ENCODE results near the gene CRPPA. TPM values are rescaled to one million over a fixed set of nuclear protein-coding genes. Genes with fewer than 3 reads are reported as not detected.
A peak's percentile ranks its signal among the peaks of the same experiment; 100 is the strongest.

The CRPPA gene
- total and polyA plus RNA-seq, 2 of the 4 experiments (the other 2 are of a cell fraction): 0.67 to 1.3 TPM

DNA sequence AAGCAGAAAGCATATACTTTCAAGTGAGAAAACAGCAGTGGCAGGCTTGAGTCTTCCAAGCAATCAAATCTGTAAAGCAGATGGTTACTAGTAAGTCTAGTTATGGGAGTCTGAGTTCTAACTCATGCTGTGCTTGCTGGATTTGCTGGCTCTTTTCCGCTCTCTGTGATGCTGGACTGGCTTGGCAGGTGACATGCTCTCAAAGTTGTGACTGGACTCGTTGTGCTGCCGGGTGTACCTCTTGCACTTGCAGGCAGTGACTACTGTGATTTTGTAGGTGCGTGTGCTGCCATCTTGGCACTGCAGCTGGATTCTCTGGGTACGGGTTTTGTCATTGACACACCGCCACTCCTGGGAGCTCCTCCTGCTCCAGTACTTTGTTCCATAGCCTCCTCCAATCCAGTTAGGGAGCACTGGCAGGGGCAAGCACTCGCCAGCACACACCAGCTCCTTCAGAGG is 41.1 kb upstream of the CRPPA start:
- DNase-seq (no peak), ATAC-seq (ENCODE audit: low read depth) (no peak)
- CTCF ChIA-PET: interaction anchor here (0.9 to 1.3 kb wide), 2 partner anchors 7 to 9 kb away, joined by 3 to 4 read pairs; no protein-coding TSS in a partner anchor
- Histone ChIP-seq H2AFZ (replicated peaks; ENCODE audit: low read length, poor library complexity) (peak overlapping the region; percentile 37), H2AK9ac (replicated peaks; ENCODE audit: low read depth, low read length, poor library complexity) (no peak overlapping the region), H3K14ac (replicated peaks; ENCODE audit: low read depth, low read length) (no peak overlapping the region), H2BK20ac (ENCODE audit: low read depth, low read length) (no peak overlapping the region), H2BK5ac (ENCODE audit: low read depth, low read length, poor library complexity, severe bottlenecking) (no peak overlapping the region), H4K5ac (ENCODE audit: low read depth, low read length) (no peak overlapping the region), H3K9me3 (ENCODE audit: control insufficient read depth, insufficient read depth, low read length) (no peaks in the 10 kb centered on the region), H2AK5ac (ENCODE audit: low read depth, low read length) (no peak overlapping the region), H4K8ac (ENCODE audit: low read depth in 2 of 2, low read length in 2 of 2) (no peak overlapping the region), H3K27ac (ENCODE audit: insufficient read depth, low read length) (no peak overlapping the region), H3K9ac (ENCODE audit: low read depth, low read length) (no peak overlapping the region), H3K9me1 (ENCODE audit: insufficient read depth, low read length) (no peaks in the 10 kb centered on the region), H3K27me3 (ENCODE audit: control insufficient read depth, insufficient read depth, low read length) (peaks cover 6% of the 10 kb centered on the region), H3K36me3 (ENCODE audit: control insufficient read depth, insufficient read depth, low read length) (no peaks in the 10 kb centered on the region), H2BK120ac (ENCODE audit: low read depth, low read length) (no peak overlapping the region), H3K18ac (ENCODE audit: low read depth, low read length) (no peak overlapping the region), H3K4me2 (ENCODE audit: low read depth, low read length) (no peak overlapping the region), H3K4me1 (ENCODE audit: control insufficient read depth, insufficient read depth, low read length) (no peaks in the 10 kb centered on the region), H3K56ac (ENCODE audit: extremely low read depth, insufficient read depth, low read length) (no peak overlapping the region), H4K20me1 (ENCODE audit: insufficient read depth, low read length) (no peaks in the 10 kb centered on the region), H3K4ac (ENCODE audit: low read depth, low read length) (no peak overlapping the region), H3K79me1 (ENCODE audit: low read depth in 1 of 2, low read length in 2 of 2) (no peaks in the 10 kb centered on the region), H3K4me3 (ENCODE audit: insufficient read depth, low read depth, low read length) (no peak overlapping the region), H4K91ac (ENCODE audit: insufficient read depth, low read depth, low read length) (no peak overlapping the region), H2BK15ac (ENCODE audit: low read depth, low read length) (no peak overlapping the region), H3K23ac (ENCODE audit: low read depth, low read length) (no peak overlapping the region)
- POLR2A ChIA-PET (ENCODE audit: unreplicated experiment): interaction anchor here (0.7 kb wide), 1 partner anchor 313 kb away, joined by 3 read pairs; no protein-coding TSS in a partner anchor
- in situ Hi-C loops (cut with MboI; ENCODE audit: low sequenced_read_pairs): no loop called here
- 97% methylated on average over 5 of the region's 7 CpGs; no CpG with 5 or more reads in 1 of the 2 experiments for WGBS, 2 experiments (ENCODE audit: extremely low coverage in 2 of 2, insufficient read length in 1 of 2)
- dilution Hi-C loops (cut with HindIII; ENCODE audit: low sequenced_read_pairs, unreplicated experiment): no loop called here
- BruUV-seq (replicated peaks): no TSS peak
- intact Hi-C loops (cut with micrococcal nuclease): no loop called here
- TF ChIP-seq, protein P1, sequence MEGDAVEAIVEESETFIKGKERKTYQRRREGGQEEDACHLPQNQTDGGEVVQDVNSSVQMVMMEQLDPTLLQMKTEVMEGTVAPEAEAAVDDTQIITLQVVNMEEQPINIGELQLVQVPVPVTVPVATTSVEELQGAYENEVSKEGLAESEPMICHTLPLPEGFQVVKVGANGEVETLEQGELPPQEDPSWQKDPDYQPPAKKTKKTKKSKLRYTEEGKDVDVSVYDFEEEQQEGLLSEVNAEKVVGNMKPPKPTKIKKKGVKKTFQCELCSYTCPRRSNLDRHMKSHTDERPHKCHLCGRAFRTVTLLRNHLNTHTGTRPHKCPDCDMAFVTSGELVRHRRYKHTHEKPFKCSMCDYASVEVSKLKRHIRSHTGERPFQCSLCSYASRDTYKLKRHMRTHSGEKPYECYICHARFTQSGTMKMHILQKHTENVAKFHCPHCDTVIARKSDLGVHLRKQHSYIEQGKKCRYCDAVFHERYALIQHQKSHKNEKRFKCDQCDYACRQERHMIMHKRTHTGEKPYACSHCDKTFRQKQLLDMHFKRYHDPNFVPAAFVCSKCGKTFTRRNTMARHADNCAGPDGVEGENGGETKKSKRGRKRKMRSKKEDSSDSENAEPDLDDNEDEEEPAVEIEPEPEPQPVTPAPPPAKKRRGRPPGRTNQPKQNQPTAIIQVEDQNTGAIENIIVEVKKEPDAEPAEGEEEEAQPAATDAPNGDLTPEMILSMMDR (conservative IDR thresholded peaks at IDR 0.05; ENCODE audit: low read depth, low read length): no peak
- no peak for TF ChIP-seq CEBPB (IDR thresholded peaks at IDR 0.05; ENCODE audit: low read depth, low read length)
- TF ChIP-seq NFE2L2 (IDR thresholded peaks at IDR 0.05; ENCODE audit: low read depth, low read length): no peak
- TF ChIP-seq SMC3 (IDR thresholded peaks at IDR 0.05; ENCODE audit: low read depth, low read length): no peak
- no peak for TF ChIP-seq FOS (IDR thresholded peaks at IDR 0.05; ENCODE audit: low read depth, low read length)
- no peak for TF ChIP-seq POLR2A (IDR thresholded peaks at IDR 0.05; ENCODE audit: low read depth, low read length)
- TF ChIP-seq, protein P2, sequence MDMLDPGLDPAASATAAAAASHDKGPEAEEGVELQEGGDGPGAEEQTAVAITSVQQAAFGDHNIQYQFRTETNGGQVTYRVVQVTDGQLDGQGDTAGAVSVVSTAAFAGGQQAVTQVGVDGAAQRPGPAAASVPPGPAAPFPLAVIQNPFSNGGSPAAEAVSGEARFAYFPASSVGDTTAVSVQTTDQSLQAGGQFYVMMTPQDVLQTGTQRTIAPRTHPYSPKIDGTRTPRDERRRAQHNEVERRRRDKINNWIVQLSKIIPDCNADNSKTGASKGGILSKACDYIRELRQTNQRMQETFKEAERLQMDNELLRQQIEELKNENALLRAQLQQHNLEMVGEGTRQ (IDR thresholded peaks at IDR 0.05; ENCODE audit: low read depth, low read length): no peak
- no peak for TF ChIP-seq BHLHE40 (IDR thresholded peaks at IDR 0.05; ENCODE audit: low read depth, low read length)
- no peak for TF ChIP-seq RFX5 (IDR thresholded peaks at IDR 0.05; ENCODE audit: low read depth, low read length)
- TF ChIP-seq MAFK (IDR thresholded peaks at IDR 0.05; ENCODE audit: low read depth, low read length): no peak
- TF ChIP-seq, protein P3, sequence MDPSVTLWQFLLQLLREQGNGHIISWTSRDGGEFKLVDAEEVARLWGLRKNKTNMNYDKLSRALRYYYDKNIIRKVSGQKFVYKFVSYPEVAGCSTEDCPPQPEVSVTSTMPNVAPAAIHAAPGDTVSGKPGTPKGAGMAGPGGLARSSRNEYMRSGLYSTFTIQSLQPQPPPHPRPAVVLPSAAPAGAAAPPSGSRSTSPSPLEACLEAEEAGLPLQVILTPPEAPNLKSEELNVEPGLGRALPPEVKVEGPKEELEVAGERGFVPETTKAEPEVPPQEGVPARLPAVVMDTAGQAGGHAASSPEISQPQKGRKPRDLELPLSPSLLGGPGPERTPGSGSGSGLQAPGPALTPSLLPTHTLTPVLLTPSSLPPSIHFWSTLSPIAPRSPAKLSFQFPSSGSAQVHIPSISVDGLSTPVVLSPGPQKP (IDR thresholded peaks at IDR 0.05; ENCODE audit: borderline replicate concordance, low read depth, low read length): no peak
- TF ChIP-seq MAZ (IDR thresholded peaks at IDR 0.05; ENCODE audit: borderline replicate concordance, low read depth, low read length): no peak
- TF ChIP-seq RCOR1 (IDR thresholded peaks at IDR 0.05; ENCODE audit: insufficient replicate concordance, low read length): no peak
- no peak for TF ChIP-seq CHD1 (IDR thresholded peaks at IDR 0.05; ENCODE audit: low read depth, low read length)
- no peak for TF ChIP-seq RAD21 (IDR thresholded peaks at IDR 0.05; ENCODE audit: low read length)
- no peak for TF ChIP-seq MXI1 (IDR thresholded peaks at IDR 0.05; ENCODE audit: borderline replicate concordance, low read depth, low read length)

Data from IMR-90 (cell line).